Cortex of kidney (tissue), 1 donor: ENCODE measurements around the gene ANO8.
"Not testable (repeated sequence)": the region's sequence is repeated elsewhere in the genome, so short reads cannot be mapped to it uniquely, and the experiment has no call there.

Experiments used
- DNase-seq: peaks from one replicate; lab custom pipeline; 2025; lab: John Stamatoyannopoulos, UW

ANO8 gene, protein sequence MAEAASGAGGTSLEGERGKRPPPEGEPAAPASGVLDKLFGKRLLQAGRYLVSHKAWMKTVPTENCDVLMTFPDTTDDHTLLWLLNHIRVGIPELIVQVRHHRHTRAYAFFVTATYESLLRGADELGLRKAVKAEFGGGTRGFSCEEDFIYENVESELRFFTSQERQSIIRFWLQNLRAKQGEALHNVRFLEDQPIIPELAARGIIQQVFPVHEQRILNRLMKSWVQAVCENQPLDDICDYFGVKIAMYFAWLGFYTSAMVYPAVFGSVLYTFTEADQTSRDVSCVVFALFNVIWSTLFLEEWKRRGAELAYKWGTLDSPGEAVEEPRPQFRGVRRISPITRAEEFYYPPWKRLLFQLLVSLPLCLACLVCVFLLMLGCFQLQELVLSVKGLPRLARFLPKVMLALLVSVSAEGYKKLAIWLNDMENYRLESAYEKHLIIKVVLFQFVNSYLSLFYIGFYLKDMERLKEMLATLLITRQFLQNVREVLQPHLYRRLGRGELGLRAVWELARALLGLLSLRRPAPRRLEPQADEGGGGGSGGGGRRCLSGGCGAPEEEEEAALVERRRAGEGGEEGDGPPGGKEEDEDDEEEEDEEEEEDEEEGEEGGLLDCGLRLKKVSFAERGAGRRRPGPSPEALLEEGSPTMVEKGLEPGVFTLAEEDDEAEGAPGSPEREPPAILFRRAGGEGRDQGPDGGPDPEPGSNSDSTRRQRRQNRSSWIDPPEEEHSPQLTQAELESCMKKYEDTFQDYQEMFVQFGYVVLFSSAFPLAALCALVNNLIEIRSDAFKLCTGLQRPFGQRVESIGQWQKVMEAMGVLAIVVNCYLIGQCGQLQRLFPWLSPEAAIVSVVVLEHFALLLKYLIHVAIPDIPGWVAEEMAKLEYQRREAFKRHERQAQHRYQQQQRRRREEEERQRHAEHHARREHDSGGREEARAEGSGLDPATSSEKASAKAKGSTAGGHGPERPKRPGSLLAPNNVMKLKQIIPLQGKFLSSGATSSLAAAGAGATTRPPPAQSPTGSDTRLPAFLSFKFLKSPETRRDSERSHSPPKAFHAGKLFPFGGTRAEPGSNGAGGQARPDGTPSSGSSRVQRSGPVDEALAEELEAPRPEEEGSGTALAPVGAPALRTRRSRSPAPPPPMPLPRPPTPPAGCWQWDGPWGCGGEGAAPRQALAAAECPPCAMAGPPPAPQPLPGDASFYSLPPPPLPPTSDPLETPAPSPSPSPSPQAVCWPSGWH

DNA sequence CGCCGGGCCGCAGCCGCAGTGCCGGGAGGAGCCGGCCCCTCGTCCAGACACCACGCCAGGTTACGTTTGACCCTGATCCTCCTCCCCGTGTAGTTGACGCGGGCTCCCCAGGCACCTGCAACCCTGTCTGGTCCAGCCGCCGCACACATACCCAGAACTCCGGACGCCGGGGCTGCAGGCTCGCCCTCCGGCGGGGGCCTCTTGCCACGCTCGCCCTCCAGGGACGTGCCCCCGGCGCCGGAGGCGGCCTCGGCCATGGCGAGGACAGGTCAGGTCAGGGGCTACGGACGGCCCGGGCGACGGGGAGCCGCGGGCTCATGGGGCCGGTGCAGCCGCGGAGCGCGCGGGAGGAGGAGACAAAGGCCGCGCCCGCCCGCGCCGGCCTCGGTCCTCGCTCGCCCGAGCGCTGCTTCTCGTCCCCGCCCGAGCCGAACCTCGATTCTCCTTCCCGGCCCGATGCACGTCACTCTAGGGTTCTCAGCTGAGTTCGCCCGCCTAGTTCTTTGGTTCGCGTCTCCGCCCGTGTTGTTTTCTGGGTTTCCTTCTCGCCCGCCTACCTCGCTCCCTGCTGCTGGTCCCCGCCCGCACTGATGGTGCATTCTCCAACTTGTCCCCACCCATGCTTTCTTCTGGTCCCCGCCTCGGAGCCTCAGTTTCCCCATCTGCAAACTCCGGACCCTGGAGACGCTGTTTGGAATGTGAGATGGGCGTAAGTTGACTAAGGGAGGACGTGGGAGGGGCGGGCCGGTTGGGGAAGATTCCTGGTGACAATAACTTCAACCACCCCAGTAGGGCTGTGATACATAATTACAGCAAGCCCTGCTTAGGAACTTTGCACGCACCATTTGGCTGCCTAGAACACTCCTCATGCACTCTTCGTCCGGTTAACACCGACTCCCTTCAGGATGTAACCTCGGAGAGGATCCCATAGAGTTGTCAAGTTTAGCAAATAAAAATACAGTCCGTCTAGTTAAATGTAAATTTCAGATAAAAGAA lies at the start of gene ANO8:
ANO8 (minus strand) TSS at position 442 of the 996 bp plus-strand sequence; CDS start at position 257, 185 bp downstream.
- DNase-seq = no peak

DNA sequence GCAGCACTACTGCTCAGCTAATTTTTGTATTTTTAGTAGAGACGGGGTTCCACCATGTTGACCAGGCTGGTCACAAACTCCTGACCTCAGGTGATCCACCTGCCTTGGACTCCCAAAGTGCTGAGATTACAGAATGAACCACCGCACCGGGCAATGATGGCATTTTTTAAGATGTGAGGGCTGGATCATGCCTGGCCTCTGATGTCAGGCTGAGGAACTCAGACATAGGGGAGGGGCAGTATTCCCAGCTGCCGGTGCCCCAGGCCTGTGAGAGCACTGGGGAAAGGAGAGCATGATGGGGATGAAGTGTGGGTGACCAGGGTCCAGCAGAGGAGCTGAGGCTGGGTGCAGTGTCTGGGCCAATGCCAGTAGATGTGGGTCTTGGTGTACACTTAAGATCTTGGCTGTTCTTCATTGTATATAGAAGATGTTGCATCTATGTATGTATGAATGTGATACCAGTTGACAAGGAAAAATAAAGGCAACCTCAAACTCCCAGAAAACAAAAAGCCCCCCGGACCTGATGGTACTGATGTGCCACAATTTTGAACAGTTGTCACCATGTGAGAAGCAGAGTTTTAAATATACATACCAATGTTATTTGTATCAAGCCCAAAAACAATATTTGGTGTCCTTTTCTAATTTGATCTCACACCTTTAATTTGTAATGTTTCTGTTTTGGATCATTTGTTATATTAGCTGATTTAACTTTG lies 45.9 kb upstream of the ANO8 start:
- DNase-seq = no peak

DNA sequence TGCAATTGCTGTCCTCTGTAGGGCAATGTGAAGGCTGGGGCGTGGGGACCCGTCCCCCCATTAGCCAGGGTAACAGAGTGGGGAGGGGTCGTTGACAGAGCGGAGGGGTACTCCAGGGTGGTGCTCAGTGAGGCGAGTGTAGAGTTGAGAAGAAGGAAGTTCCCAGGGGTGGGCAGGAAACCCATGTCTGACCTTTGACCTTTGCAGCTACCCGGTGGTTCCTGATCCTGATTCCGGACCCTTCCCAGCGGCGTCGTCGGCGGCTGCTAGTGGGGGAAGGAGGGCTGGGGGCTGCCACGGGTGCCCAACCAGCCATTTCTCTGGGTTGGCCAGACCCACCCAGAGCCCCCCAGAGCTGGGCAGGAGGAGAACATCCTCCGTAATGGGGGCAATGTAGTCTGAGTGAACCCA lies 44.6 kb upstream of the ANO8 start:
- no peak for DNase-seq

DNA sequence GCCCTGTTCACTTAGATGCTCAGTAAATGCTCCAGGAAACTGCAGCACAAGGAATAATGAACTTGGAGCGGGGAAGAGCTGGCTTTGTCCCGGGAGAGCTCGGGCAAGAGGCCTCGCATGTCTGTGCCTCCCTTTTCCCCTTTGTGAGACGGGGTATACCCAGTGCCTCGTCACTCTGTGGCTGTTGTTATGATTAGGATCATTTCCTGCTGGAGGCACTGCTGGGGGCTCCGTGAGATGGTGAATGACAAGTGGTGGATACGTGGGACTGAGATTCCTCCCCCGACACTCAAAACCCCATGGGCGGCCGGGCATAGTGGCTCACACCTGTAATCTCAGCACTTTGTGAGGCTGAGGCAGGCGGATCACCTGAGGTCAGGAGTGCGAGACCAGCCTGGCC lies 43.6 kb upstream of the ANO8 start:
- no peak for DNase-seq

DNA sequence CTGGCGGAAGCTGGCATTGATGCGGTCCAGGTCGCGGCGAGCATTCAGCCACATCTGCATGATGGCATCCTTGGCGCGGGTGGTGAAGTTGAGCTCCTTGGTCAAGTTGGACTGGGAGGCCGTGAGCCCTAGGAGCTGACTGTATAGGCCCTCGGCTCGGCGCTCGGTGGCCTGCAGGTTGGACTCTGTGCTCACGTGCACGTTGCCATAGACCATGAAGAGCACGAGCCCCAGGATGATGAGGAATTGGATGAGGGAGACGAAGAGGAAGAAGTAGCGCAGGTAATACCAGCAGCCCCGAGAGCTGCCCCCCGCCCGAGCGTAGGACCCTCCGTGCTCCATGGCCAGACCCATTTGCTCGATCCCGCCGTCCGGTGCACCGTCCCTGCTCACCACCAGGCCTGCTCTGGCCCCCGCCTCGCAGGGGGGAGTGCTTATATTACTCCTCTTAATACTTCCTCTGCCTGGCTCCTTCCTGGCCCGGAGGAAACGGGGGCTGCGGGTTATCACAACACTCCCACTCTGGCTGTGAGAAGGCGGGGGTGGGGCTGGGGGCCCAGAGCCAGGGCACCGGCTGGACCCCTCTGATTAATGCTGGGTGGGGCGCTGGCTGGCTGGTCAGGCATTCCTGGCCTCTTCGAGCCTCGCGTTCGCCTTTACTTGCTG lies 42.4 kb upstream of the ANO8 start, which contains the start of gene PLVAP:
PLVAP (minus strand) TSS at position 408 of the 666 bp plus-strand sequence; CDS start at position 354, 54 bp downstream.
- DNase-seq = no peak

DNA sequence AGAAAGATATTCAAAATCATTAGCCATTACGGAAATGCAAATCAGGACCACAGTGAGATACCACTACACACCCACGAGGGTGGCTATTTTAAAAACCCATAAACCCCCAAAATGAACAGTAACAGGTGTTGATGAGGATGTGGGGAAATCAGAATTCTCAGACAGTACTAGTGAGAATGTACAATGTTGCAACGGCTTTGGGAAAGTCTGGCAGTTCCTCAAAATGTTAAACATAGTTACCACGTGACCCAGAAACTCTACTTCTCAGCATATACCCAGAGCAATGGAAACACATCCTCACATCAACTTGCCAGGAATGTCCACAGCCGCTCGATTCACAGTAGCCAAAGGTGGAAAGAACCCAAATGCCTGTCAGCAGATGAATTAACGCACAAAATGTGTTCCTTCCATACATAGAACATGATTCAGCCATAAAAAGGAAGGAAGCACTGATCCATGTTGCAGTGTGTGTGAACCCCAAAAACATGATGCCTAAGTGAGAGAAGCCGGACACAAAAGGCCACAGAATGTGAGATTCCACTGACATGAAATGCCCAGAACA lies 35.5 kb upstream of the ANO8 start:
- no peak for DNase-seq

DNA sequence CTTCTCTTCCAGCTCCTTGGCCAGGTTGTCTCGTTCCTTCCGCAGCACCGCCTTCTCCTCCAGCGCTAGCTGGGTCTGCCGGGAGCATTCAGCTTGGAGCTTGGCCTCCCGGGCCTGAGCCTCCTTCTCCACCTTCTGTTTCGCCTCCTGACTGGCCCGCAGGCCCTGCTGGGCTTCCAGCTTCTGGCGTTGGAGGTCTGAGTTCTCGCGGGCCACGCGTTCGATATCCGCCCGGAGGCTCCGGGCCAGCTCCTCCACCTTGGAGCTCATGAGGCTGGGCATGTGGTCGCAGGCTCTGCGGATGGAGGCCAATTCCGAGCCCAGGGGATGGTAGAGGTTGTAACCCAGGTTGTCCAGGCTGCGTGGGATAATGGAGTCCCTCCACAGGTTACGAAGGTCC lies 30.7 kb upstream of the ANO8 start:
- no peak for DNase-seq

DNA sequence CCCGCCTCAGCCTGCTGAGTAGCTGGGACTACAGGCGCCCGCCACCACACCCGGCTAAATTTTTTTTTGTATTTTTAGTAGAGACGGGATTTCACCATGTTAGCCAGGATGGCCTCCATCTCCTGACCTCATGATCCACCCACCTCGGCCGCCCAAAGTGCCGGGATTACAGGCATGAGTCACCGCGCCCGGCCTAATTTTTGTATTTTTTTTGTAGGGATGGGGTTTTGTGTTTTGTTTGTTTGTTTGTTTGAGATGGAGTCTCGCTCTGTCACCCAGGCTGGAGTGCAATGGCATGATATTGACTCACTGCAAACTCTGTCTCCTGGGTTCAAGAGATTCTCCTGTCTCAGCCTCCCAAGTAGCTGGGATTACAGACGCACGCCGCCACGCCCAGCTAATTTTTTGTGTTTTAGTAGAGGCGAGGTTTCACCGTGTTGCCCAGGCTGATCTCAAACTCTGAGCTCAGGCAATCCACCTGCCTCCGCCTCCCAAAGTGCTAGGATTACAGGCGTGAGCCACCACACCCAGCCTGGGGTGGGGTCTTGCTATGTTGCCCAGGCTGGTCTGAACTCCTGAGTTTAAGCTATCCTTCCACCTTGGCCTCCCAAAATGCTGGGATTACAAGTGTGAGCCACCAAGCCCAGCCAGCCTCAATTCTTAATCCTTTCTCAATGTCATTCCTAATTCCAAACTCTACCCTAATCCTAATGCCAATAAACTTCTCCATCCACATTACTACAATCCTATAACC lies 29.4 kb upstream of the ANO8 start:
- not testable (repeated sequence) for DNase-seq

DNA sequence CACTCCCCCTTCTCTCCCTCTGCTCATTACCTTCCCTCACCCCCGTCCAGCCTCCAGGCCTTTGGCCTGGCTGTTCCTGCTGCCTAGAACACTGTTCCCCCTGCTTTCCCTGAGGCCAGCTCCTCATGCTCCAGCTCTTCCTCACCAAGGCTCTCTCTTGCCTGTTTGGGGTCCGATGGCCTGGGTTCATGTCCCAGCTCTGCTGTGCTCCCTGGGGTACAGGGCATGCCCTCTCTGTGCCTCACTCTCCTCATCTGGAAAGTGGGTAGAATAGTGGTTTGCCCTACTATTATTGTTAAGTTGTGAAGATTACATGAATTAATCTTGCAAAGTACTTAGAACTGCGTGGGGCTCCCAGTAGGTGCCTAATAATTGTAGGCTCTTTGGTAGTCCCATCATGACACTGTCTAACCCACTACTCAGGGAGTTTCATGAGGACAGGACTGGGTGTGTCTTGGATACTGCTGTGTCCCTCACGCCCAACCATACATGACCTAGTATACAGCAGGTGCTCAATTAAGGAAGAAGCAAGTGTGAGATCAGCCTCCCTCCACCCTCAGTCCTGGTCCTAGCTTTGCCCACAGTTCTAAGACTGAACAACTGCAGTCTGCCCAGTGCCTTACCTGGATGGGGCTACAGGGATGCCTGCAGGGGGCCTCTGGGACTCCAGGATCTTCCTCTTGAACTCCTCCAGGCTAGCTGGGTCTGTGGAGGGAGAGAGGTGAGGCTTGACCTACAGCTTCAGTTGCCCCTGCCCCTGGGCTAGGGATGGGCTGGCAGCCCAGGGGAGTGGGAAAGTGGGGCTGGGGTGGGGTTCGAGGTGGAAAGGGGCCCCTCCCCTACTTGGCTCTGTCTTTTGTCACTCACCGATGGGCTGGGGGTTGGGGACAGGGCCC lies 25.5 kb upstream of the ANO8 start:
- no peak for DNase-seq

DNA sequence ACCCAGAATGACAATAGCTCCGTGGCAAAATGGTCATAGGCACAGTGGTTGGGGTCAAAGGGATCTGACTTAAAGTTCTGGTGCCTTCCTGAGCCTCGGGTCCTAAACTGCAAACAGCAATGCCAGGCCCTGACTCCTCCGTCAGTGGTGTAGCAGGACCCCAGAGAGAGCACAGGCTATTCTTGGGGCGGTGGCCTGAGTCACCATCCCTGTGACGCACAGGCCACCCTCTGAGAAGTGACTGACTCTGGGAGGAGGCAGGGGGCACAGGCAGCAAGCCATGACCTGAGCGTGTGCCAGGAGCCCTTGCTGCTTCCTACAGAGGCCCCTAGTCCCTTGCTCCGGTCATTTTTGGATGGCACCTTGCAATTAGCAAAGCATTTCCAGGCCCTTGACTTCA lies 23.7 kb upstream of the ANO8 start:
- no peak for DNase-seq

DNA sequence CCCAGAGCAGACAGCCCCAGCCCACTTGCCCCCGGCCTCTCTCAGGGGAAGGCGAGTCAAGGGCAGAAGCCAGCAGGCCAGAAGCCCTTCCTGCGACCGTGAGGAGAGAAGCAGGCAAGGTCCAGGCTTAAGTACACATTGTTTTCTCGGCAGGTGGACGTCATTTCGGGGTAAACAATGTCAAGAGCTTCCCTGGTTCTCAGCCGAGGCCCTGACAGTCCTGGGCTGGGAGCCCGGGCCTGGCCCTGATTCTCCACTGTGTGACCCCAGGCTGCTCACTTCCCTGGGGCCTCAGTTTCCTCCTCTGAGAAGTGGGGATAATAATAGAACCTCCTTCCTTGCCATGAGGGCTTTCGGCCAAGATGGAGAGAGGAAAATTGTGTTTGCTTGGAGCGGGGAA lies 23.1 kb upstream of the ANO8 start:
- no peak for DNase-seq

DNA sequence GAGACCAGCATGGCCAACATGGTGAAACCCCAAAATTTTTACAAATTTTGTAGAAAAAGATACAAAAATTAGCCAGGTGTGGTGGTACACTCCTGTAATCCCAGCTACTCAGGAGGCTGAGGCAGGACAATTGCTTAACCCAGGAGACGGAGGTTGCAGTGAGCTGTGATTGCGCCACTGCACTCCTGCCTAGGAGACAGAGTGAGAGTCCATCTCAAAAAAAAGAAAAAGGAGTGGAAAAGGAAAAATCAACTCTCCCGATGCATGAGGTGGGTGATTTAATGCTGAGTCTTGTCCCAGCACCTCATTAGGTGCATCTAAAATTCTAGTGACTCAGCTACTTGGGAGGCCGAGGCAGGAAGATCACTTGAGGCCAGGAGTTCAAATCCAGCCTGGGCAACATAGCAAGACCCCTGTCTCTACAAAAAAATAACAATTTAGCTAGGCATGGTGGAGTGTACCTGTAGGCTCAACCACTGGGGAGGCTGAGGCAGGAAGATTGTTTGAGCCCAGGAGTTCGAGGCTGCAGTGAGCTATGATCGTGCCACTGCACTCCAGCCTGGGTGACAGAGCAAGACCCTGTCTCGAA lies 22.5 kb upstream of the ANO8 start:
- DNase-seq = no peak

DNA sequence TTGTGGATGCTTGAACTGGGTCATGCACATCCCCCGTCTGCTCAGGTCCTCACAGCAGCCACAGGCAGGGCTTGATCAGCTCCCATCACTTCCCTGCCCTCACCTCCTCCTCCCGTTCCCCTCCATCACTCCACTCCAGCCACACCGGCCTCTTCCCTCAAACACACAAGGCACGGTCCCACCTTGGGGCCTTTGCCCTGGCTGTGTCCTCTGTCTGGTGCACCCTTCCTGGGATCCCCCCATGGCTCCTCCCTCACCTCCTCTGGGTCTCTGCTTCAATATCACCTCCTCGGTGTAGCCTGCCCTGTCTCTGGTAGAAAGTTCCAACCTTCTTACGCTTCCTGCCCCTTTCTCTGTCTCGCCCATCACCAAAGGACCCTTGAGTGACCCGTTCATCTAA lies 18.7 kb upstream of the ANO8 start:
- DNase-seq = no peak

DNA sequence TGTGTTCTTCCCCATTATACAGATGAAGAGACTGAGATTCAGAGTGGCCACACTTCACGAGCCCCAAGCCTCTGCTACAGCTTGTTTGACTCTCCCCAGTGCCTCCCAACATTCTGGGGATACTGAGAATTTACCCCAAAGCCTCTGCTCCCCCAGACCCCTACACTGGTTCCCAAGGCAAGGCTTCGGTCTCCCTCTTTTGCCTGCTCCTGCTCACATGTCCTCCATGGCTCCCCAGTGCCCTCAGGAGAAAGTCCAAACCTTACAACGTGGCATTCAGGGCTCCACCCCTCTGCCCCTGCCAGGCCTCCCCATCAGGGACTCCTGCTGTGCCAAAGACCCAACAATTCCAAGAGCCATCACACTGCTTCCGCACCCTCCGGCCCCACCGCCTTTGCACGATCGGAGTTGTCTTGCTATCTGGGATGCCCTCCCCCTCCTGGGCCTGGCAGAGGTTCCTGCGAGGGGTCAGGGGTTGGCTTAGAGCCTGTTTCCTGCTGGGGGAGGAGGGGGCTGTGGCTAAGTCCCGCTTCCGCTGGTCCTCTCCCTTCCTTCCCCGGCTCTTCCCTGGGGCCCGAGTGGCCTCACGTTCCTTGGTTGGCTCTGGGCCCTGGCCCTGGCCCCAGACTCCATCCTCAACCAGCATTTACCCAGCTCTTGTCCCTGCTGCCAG lies 18.1 kb upstream of the ANO8 start:
- no peak for DNase-seq

DNA sequence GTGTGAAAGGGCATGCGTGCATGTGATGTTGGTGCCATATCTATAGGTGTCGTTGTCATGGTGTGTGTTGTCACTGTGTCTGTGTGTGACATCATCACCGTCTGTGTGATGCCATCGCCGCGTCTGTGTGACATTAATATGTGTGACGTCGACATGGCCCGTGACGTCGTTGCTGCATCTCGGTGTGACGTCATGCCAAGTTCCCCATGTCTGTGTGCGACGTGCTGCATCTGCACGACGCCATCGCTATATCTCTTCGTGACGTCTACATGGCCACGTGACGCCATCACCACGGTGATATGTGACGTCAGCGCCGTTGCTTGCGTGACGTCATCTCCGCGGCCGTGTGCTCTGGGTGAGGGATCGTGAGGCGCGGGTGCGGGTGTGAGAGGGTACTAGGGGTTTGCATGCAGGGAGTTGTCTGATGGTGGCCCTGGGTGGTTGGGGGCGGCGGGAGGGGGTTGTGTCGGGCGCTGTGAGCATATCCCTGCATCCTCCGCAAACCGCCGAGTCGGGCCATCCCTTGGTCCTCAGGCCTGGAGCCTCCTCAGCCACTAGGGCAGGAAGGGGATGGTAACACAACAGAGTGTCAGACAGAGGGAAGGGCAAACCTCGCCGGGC lies 17.3 kb upstream of the ANO8 start:
- no peak for DNase-seq

DNA sequence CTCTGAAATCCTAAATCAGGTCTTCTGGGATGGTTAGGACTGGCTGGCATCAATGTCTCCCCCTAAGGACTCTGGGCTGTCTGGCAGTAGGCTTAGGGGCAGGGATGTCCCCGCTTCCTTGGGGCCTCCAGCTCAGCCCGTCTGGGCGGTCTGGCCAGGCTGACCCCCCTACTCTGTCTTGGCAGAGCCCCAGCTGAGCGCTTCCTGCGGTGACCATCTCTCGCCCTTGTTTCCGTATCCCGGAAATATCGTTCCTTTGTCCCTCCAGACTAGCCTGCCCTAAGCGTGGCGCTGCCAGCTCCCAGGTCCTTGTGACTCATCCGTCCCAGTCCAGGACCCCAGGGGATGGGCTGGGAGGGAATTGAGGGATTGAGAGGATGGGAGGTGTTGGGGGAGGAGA lies 14.0 kb upstream of the ANO8 start:
- no peak for DNase-seq
